SK-N-SH (cell line): Measurements from ENCODE around the gene CSPG4. TPM values are rescaled to one million over a fixed set of nuclear protein-coding genes. Genes with fewer than 3 reads are reported as not detected.

Source experiments
- CTCF ChIA-PET: fragments of 300-600, 350-600 bp; formaldehyde crosslinking; extraction: SDS; loops from one replicate; lab custom pipeline; 2021; lab: Yijun Ruan, JAX
- POLR2A ChIA-PET: fragments of 350-600 bp; sonication (Branson Sonifier 250); formaldehyde crosslinking; extraction: SDS; loops from one replicate; lab custom pipeline; 2020; ENCODE audit warnings: antibody characterized with exemption, inconsistent platforms; lab: Yijun Ruan, JAX
- DNase-seq: peaks from one replicate; pipeline ENCODE4 v3.0.0; 2012
- H2AFZ ChIP-seq: fragments of 200-600 bp; sonication (generic); 2 replicates; pipeline ENCODE4 v1.8.1; 2016; ENCODE audit warnings: antibody characterized with exemption, mild to moderate bottlenecking, low read depth
- H3F3A ChIP-seq: fragments of 200-600 bp; sonication (generic); replicated peaks from 2 replicates; pipeline ENCODE3; 2016; ENCODE audit warnings: antibody characterized with exemption, mild to moderate bottlenecking; ENCODE audit not compliant: insufficient read depth
- H3K27ac ChIP-seq, 2 experiments: fragments of 200-500 bp in 1 of 2; fragments of 200-600 bp in 1 of 2; sonication (Bioruptor generic) in 1 of 2; sonication (generic), shearing (Covaris generic) in 1 of 2; 2 replicates each; pipeline versions ENCODE4 v1.5.1 to v1.6.1; 2014 to 2016; ENCODE audit warnings: low read depth in 2 of 2, inconsistent platforms in 1 of 2, low read length in 1 of 2, mild to moderate bottlenecking in 1 of 2, mixed read lengths in 1 of 2
- H3K27me3 ChIP-seq: fragments of 200-600 bp; sonication (generic), shearing (Covaris generic); 2 replicates; pipeline ENCODE4 v1.6.1; 2016; ENCODE audit warnings: mixed run types; ENCODE audit not compliant: insufficient read depth
- H3K36me3 ChIP-seq, 2 experiments: fragments of 200-500 bp in 1 of 2; fragments of 200-600 bp in 1 of 2; sonication (Bioruptor generic) in 1 of 2; sonication (generic) in 1 of 2; replicated peaks in 1 of 2; 2 replicates each; pipeline versions ENCODE3 to v1.5.1; 2014 to 2016; ENCODE audit warnings: low read length in 1 of 2, mild to moderate bottlenecking in 1 of 2; ENCODE audit not compliant: insufficient read depth in 2 of 2, control insufficient read depth in 1 of 2
- H3K4me1 ChIP-seq, 2 experiments: fragments of 200-500 bp in 1 of 2; fragments of 200-600 bp in 1 of 2; sonication (Bioruptor generic) in 1 of 2; sonication (generic), shearing (Covaris generic) in 1 of 2; 2 replicates each; pipeline versions ENCODE4 v1.5.1 to v1.6.1; 2014 to 2016; ENCODE audit warnings: low read depth in 1 of 2, low read length in 1 of 2, mixed run types in 1 of 2; ENCODE audit not compliant: insufficient read depth in 2 of 2, control insufficient read depth in 1 of 2
- H3K4me2 ChIP-seq: fragments of 200-600 bp; sonication (generic), shearing (Covaris generic); 2 replicates; pipeline ENCODE4 v1.6.1; 2017; ENCODE audit warnings: mixed run types
- H3K4me3 ChIP-seq, 2 experiments: fragments of 200-500 bp in 1 of 2; fragments of 200-600 bp in 1 of 2; sonication (Bioruptor generic) in 1 of 2; sonication (generic), shearing (Covaris generic) in 1 of 2; 2 replicates each; pipeline versions ENCODE4 v1.5.1 to v1.8.1; 2014 to 2016; ENCODE audit warnings: low read depth in 2 of 2, inconsistent platforms in 1 of 2, low read length in 1 of 2, mild to moderate bottlenecking in 1 of 2, mixed read lengths in 1 of 2, moderate library complexity in 1 of 2
- H3K79me2 ChIP-seq: fragments of 200-600 bp; sonication (generic); 2 replicates; pipeline ENCODE4 v1.8.1; 2017; ENCODE audit warnings: mild to moderate bottlenecking; ENCODE audit not compliant: insufficient read depth
- H3K9ac ChIP-seq: fragments of 200-600 bp; sonication (generic); 2 replicates; pipeline ENCODE4 v1.6.1; 2017; ENCODE audit warnings: mixed run types
- H3K9me2 ChIP-seq: fragments of 200-600 bp; sonication (generic); 2 replicates; pipeline ENCODE4 v1.6.1; 2017; ENCODE audit warnings: mixed run types
- H3K9me3 ChIP-seq: fragments of 200-600 bp; sonication (generic); 2 replicates; pipeline ENCODE4 v1.6.1; 2017; ENCODE audit warnings: mixed run types, mild to moderate bottlenecking, moderate library complexity
- H4K20me1 ChIP-seq: fragments of 200-600 bp; sonication (generic); 2 replicates; pipeline ENCODE4 v1.6.1; 2017; ENCODE audit warnings: mild to moderate bottlenecking, mixed run types; ENCODE audit not compliant: insufficient read depth
- EP300 ChIP-seq, 2 experiments: IDR thresholded peaks; 2 replicates each; pipeline versions ENCODE4 v1.4.0 to v1.6.1; 2012; ENCODE audit warnings: borderline replicate concordance in 1 of 2, low read depth in 1 of 2, low read length in 1 of 2
- FOXJ3 ChIP-seq: sonication (generic); formaldehyde crosslinking; IDR thresholded peaks from 2 replicates; pipeline ENCODE4 v1.5.1; 2020; ENCODE audit warnings: mild to moderate bottlenecking, missing genetic modification reagents
- MAX ChIP-seq: IDR thresholded peaks from 2 replicates; pipeline ENCODE4 v1.4.0; 2012; ENCODE audit warnings: low read depth
- MXI1 ChIP-seq: IDR thresholded peaks from 2 replicates; pipeline ENCODE4 v1.6.1; 2012; ENCODE audit warnings: mild to moderate bottlenecking, low read depth, low read length, improper control_type of control experiment
- NFIC ChIP-seq: IDR thresholded peaks from 2 replicates; pipeline ENCODE4 v1.4.0; 2012; ENCODE audit warnings: borderline replicate concordance
- NRF1 ChIP-seq: IDR thresholded peaks from 2 replicates; pipeline ENCODE4 v1.6.1; 2012; ENCODE audit warnings: low read depth, mild to moderate bottlenecking, low read length
- PBX3 ChIP-seq: IDR thresholded peaks from 2 replicates; pipeline ENCODE4; 2012
- POLR2AphosphoS5 ChIP-seq: IDR thresholded peaks from 2 replicates; pipeline ENCODE4 v1.6.1; 2012; ENCODE audit warnings: low read depth, low read length
- RXRA ChIP-seq: IDR thresholded peaks from 2 replicates; pipeline ENCODE4 v1.4.0; 2012; ENCODE audit warnings: low read depth, mild to moderate bottlenecking, borderline replicate concordance
- SIN3A ChIP-seq: IDR thresholded peaks from 2 replicates; pipeline ENCODE4 v1.6.1; 2012; ENCODE audit warnings: low read depth, mild to moderate bottlenecking, low read length, moderate library complexity, borderline replicate concordance
- SMC3 ChIP-seq: IDR thresholded peaks from 2 replicates; pipeline ENCODE4 v1.6.1; 2012; ENCODE audit warnings: low read depth, low read length, improper control_type of control experiment
- TAF1 ChIP-seq: IDR thresholded peaks from 2 replicates; pipeline ENCODE4 v1.6.1; 2012; ENCODE audit warnings: low read depth, mild to moderate bottlenecking, low read length, moderate library complexity, borderline replicate concordance
- TCF12 ChIP-seq: IDR thresholded peaks from 2 replicates; pipeline ENCODE4 v1.4.0; 2012
- WGBS: methylation state at CpG from one replicate; pipeline ENCODE4 v1.1.6; 2017; ENCODE audit warnings: low lambda C conversion rate; 5-methylcytosine and 5-hydroxymethylcytosine counted together
- polyA plus RNA-seq, 3 experiments: library from polyadenylated mRNA; depleted of rRNA; stranded (reverse); fragments of >200 nt; gene quantifications; 2 replicates each; pipeline ENCODE4 v1.2.3, GENCODE V29; 2012
- TF ChIP-seq, protein P1 (sequence below): fragments of 200-600 bp; sonication (generic); IDR thresholded peaks from 2 replicates; pipeline ENCODE4 v1.6.1; 2017; ENCODE audit warnings: antibody characterized with exemption, mild to moderate bottlenecking, moderate library complexity
- TF ChIP-seq, protein P2 (sequence below): fragments of 150-350 bp; IDR thresholded peaks from 2 replicates; pipeline ENCODE4 v1.6.1; 2016; ENCODE audit warnings: mild to moderate bottlenecking, low read depth, low read length

CSPG4 gene
- polyA plus RNA-seq, 1 of the 3 experiments (the other 2 are of a cell fraction) = 0.35 TPM

GRCh38 chr15:75669191-75669878, 43.3 kb downstream of the CSPG4 start:
- DNase-seq = no peak
- peaks cover 27% of the 10 kb centered on the region for H3K79me2 ChIP-seq
- WGBS = 42% methylated on average over 10 of the region's 14 CpGs
- no peaks in the 10 kb centered on the region for H4K20me1 ChIP-seq
- peak overlapping the region; percentile 50; the same call in 1 of the 2 replicates for H3K4me2 ChIP-seq
- peaks cover 25 to 48% of the 10 kb centered on the region in 2 experiments; a peak in 3 of 4 replicates for H3K4me1 ChIP-seq
- peak overlapping the region in 1 of 2 experiments; percentile 28; a peak in 2 of 4 replicates for H3K27ac ChIP-seq
- TF ChIP-seq NRF1 (no peak), PBX3 (peak; percentile 29; the same call in 1 of the 2 replicates), MAX (0 out of 2 replicates have a peak, but pooled peaks have one; percentile 18), TAF1 (no peak), EP300 (IDR thresholded peaks at IDR 0.05; ENCODE audit: borderline replicate concordance in 1 of 2, low read depth in 1 of 2, low read length in 1 of 2) (peak in 1 of 2 experiments; percentile 17; a peak in 1 of 4 replicates), MXI1 (no peak), TCF12 (peak; percentile 79), POLR2AphosphoS5 (no peak), NFIC (peak; percentile 63), SMC3 (no peak)
- TF ChIP-seq, protein P1, sequence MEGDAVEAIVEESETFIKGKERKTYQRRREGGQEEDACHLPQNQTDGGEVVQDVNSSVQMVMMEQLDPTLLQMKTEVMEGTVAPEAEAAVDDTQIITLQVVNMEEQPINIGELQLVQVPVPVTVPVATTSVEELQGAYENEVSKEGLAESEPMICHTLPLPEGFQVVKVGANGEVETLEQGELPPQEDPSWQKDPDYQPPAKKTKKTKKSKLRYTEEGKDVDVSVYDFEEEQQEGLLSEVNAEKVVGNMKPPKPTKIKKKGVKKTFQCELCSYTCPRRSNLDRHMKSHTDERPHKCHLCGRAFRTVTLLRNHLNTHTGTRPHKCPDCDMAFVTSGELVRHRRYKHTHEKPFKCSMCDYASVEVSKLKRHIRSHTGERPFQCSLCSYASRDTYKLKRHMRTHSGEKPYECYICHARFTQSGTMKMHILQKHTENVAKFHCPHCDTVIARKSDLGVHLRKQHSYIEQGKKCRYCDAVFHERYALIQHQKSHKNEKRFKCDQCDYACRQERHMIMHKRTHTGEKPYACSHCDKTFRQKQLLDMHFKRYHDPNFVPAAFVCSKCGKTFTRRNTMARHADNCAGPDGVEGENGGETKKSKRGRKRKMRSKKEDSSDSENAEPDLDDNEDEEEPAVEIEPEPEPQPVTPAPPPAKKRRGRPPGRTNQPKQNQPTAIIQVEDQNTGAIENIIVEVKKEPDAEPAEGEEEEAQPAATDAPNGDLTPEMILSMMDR = no peak
- no peaks in the 10 kb centered on the region for H3K36me3 ChIP-seq
- no peaks in the 10 kb centered on the region for H3K9me3 ChIP-seq
- no peak overlapping the region for H3K4me3 ChIP-seq
- peak overlapping the region; percentile 31; the same call in 1 of the 2 replicates for H3K9ac ChIP-seq
- CTCF ChIA-PET = interaction anchor here (0.8 to 1.4 kb wide), 4 partner anchors 16 to 144 kb away, joined by 3 read pairs; no protein-coding TSS in a partner anchor
- H3K9me2 ChIP-seq = no peaks in the 10 kb centered on the region
- POLR2A ChIA-PET = no interaction called here
- no peak overlapping the region for H2AFZ ChIP-seq
- no peaks in the 10 kb centered on the region for H3K27me3 ChIP-seq
- H3F3A ChIP-seq = peaks cover 18% of the 10 kb centered on the region

GRCh38 chr15:75666823-75667501, 45.7 kb downstream of the CSPG4 start:
- peak overlapping the region; percentile 26; the same call in 1 of the 2 replicates for H3K4me2 ChIP-seq
- no peaks in the 10 kb centered on the region for H3K9me3 ChIP-seq
- H4K20me1 ChIP-seq = no peaks in the 10 kb centered on the region
- WGBS = 38% methylated on average over 9 of the region's 15 CpGs
- H3K9ac ChIP-seq = peak overlapping the region; percentile 74
- H2AFZ ChIP-seq = no peak overlapping the region
- peaks cover 19% of the 10 kb centered on the region for H3F3A ChIP-seq
- DNase-seq = no peak
- H3K27me3 ChIP-seq = no peaks in the 10 kb centered on the region
- H3K9me2 ChIP-seq = no peaks in the 10 kb centered on the region
- peaks cover 0 to 2% of the 10 kb centered on the region in 2 experiments for H3K36me3 ChIP-seq
- H3K27ac ChIP-seq = peak overlapping the region in 1 of 2 experiments; percentile 98; a peak in 2 of 4 replicates
- peaks cover 11 to 28% of the 10 kb centered on the region in 2 experiments; a peak in 3 of 4 replicates for H3K4me1 ChIP-seq
- H3K4me3 ChIP-seq = no peak overlapping the region
- ChIA-PET CTCF (interaction anchor here (0.6 to 1.8 kb wide), 2 partner anchors 19 to 299 kb away, joined by 3 to 5 read pairs; no protein-coding TSS in a partner anchor), POLR2A (interaction anchor here (1.1 kb wide), 1 partner anchor 211 kb away, joined by 3 read pairs; no protein-coding TSS in a partner anchor)
- peaks cover 33% of the 10 kb centered on the region for H3K79me2 ChIP-seq
- TF ChIP-seq POLR2AphosphoS5 (peak; percentile 54; the same call in 1 of the 2 replicates), SIN3A (0 out of 2 replicates have a peak, but pooled peaks have one; percentile 64), MAX (peak; percentile 98), FOXJ3 (CRISPR knock-in tag) (no peak), TCF12 (peak; percentile 88), PBX3 (peak; percentile 56; the same call in 1 of the 2 replicates), RXRA (no peak; the same call in 1 of the 2 replicates)
- TF ChIP-seq, protein P2, sequence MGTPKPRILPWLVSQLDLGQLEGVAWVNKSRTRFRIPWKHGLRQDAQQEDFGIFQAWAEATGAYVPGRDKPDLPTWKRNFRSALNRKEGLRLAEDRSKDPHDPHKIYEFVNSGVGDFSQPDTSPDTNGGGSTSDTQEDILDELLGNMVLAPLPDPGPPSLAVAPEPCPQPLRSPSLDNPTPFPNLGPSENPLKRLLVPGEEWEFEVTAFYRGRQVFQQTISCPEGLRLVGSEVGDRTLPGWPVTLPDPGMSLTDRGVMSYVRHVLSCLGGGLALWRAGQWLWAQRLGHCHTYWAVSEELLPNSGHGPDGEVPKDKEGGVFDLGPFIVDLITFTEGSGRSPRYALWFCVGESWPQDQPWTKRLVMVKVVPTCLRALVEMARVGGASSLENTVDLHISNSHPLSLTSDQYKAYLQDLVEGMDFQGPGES = no peak
